Measurements from ENCODE around the gene GARNL3. TPM values are rescaled to one million over a fixed set of nuclear protein-coding genes. Genes with fewer than 3 reads are reported as not detected.

GARNL3 gene
- total RNA-seq, 4 donors from 2014 or later = 4.7 to 29.3 (median 11.3) TPM

GRCh38 chr9:127319366-127320114 is 55.0 kb downstream of the GARNL3 start:
- Histone ChIP-seq H3K9me3 (no peaks in the 10 kb centered on the region), H3K36me3 (peaks cover 0 to 52% of the 10 kb centered on the region in 2 donors), H3K27me3 (no peaks in the 10 kb centered on the region), H3K4me3 (no peak overlapping the region), H3K4me1 (peaks cover 0 to 16% (median 0%) of the 10 kb centered on the region in 3 donors), H3K27ac (no peak overlapping the region)
- ATAC-seq = no peak
- TF ChIP-seq POLR2A (IDR thresholded peaks at IDR 0.05) (no peak), CTCF (IDR thresholded peaks at IDR 0.05) (no peak), POLR2AphosphoS5 (IDR thresholded peaks at IDR 0.05) (no peak), EP300 (IDR thresholded peaks at IDR 0.05) (no peak)
- 44 to 67% methylated on average over 2 of the region's 2 CpGs for WGBS, 2 donors (ENCODE audit: low coverage in 1 of 2)

DNA sequence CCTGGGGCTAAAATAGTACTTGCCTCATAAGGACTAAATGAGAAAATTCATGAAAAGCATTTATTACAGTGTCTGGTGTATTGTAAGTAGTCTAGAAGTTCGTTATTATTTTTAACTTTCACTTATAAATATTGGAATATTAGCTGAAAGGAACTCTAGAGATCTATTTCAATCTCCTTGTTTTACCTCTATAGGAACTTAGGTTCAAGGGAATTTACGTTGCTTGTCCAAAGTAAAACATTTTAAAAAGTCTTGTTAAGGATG is 55.5 kb downstream of the GARNL3 start:
- WGBS, 2 donors (ENCODE audit: low coverage in 1 of 2) = 40 to 60% methylated on average over 2 of the region's 2 CpGs
- Histone ChIP-seq H3K4me3 (no peak overlapping the region), H3K27ac (no peak overlapping the region), H3K4me1 (peaks cover 0 to 16% (median 0%) of the 10 kb centered on the region in 3 donors), H3K36me3 (peaks cover 0 to 52% of the 10 kb centered on the region in 2 donors), H3K27me3 (no peaks in the 10 kb centered on the region), H3K9me3 (no peaks in the 10 kb centered on the region)
- no peak for TF ChIP-seq POLR2AphosphoS5 (IDR thresholded peaks at IDR 0.05)
- no peak for TF ChIP-seq POLR2A (IDR thresholded peaks at IDR 0.05)
- no peak for ATAC-seq

- no peaks in the 10 kb centered on the region for H3K9me3 ChIP-seq
Observed at GRCh38 chr9:127323393-127323792, 58.8 kb downstream of the GARNL3 start.

GRCh38 chr9:127330501-127330900 is 65.9 kb downstream of the GARNL3 start:
- 61 to 94% methylated on average over 3 to 5 of the region's 5 CpGs for WGBS, 2 donors (ENCODE audit: low coverage in 1 of 2)
- no peak for TF ChIP-seq POLR2AphosphoS5 (IDR thresholded peaks at IDR 0.05)
- no peak for TF ChIP-seq EP300 (IDR thresholded peaks at IDR 0.05)
- no peak for TF ChIP-seq CTCF (IDR thresholded peaks at IDR 0.05)
- TF ChIP-seq POLR2A (IDR thresholded peaks at IDR 0.05) = no peak
- no peak overlapping the region for H3K27ac ChIP-seq

More at GRCh38 chr9:127323393-127323792, 58.8 kb downstream of the GARNL3 start:
- peaks cover 0 to 11% (median 0%) of the 10 kb centered on the region in 3 donors for H3K4me1 ChIP-seq
- H3K27ac ChIP-seq = no peak overlapping the region
- no peak for ATAC-seq
- no peaks in the 10 kb centered on the region for H3K27me3 ChIP-seq
- WGBS, 2 donors (ENCODE audit: low coverage in 1 of 2) = 94 to 100% methylated on average over 1 to 5 of the region's 5 CpGs
- TF ChIP-seq CTCF (IDR thresholded peaks at IDR 0.05) = no peak
- TF ChIP-seq POLR2A (IDR thresholded peaks at IDR 0.05) = no peak
- no peak for TF ChIP-seq EP300 (IDR thresholded peaks at IDR 0.05)
- TF ChIP-seq POLR2AphosphoS5 (IDR thresholded peaks at IDR 0.05) = no peak
- peaks cover 0 to 54% of the 10 kb centered on the region in 2 donors for H3K36me3 ChIP-seq
- H3K4me3 ChIP-seq = no peak overlapping the region

DNA sequence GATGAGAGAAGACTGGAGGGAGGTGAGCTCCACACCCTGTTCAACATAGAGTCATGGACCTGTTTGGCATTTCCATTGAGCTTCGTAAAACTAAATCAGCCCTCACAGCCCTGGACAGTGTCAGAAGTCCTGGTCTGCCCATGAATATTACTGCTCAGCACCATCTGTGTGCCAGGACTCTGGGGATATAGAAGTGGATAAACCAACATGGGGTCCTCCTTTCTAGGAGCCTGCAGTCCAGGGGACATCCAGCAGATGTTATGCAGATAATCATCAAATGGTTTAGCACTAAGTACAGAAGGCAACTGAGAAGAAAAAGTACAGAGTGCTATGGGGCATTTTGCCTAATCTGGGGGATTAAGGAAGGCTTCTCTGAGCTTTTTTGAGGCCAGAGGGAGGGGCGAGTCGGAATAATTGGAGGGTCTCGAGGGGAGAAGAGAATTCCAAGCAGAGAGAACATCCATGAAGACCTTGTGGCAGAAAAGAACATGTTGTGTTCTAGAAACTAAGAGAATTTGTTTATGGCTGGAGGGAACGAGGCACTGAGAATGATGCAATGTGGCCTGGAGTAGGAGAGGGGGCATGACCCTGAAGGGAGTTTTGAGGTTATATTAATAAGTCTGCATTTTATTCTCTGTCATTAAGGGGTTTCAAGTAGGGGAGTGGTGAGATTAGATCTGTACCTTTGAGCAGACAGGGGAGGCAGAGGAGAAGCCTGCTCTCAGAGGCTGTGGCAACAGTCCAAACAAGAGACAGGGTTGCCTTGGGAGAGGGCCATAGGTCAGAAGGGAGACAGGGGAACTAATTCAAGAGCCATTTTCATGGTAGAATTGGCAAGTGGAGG is 68.9 kb downstream of the GARNL3 start:
- no peak overlapping the region for H3K4me3 ChIP-seq
- H3K27me3 ChIP-seq = no peaks in the 10 kb centered on the region
- WGBS, 2 donors (ENCODE audit: low coverage in 1 of 2) = 66% methylated on average over 4 to 5 of the region's 5 CpGs
- peak overlapping the region in 3 of 4 donors; percentile 28 to 63 (median 50) for H3K27ac ChIP-seq
- H3K36me3 ChIP-seq = peaks cover 0 to 33% of the 10 kb centered on the region in 2 donors
- TF ChIP-seq POLR2AphosphoS5 (IDR thresholded peaks at IDR 0.05) (peak; percentile 44), POLR2A (IDR thresholded peaks at IDR 0.05) (no peak)
- ATAC-seq = peak; percentile 35
- peaks cover 11 to 51% (median 24%) of the 10 kb centered on the region in 3 donors for H3K4me1 ChIP-seq
- no peaks in the 10 kb centered on the region for H3K9me3 ChIP-seq

More at GRCh38 chr9:127330501-127330900, 65.9 kb downstream of the GARNL3 start:
- peaks cover 0 to 23% (median 8%) of the 10 kb centered on the region in 3 donors for H3K4me1 ChIP-seq
- no peak for ATAC-seq
- H3K9me3 ChIP-seq = no peaks in the 10 kb centered on the region
- H3K27me3 ChIP-seq = no peaks in the 10 kb centered on the region
- H3K4me3 ChIP-seq = no peak overlapping the region
- H3K36me3 ChIP-seq = peaks cover 0 to 58% of the 10 kb centered on the region in 2 donors

Measured in gastroesophageal sphincter (tissue), 4 donors.